HG03342 (cell line): ENCODE measurements around the gene FAT3.

Experiments used
- ATAC-seq: cut with Tn5 transposase; IDR thresholded peaks from one replicate; pipeline ENCODE4 v1.9.1; 2021; ENCODE audit warnings: mild to moderate bottlenecking, moderate library complexity; ENCODE audit not compliant: unreplicated experiment

FAT3 gene

DNA sequence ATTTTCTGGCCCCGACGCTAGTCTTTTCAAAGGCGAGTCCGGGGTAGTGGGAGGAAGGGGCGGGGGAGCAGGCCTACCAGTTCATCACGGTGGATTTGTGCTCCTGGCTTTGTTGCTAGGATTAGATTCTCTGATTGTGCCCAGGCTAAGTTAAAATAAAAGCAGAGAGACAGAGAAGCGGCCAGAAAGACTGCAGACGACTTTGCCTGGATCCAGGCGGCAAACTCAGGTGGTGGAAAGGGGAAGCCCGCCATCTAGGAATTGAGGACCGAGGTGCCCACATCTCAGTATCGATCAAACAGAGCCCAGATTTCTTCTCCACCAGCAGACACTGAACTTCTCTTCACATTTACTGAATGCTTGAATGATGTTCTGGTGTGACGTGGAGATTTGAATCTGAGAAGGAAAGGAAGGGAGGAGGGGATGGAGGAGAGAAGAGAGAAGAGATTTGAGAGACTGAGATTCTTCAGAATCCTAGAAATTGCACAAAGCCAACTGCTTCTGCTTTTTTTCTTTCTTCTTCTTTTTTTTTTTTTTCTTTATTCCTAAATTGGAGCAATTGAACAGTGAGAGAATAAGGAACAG is 2.7 kb downstream of the FAT3 start:
- ATAC-seq = no peak

DNA sequence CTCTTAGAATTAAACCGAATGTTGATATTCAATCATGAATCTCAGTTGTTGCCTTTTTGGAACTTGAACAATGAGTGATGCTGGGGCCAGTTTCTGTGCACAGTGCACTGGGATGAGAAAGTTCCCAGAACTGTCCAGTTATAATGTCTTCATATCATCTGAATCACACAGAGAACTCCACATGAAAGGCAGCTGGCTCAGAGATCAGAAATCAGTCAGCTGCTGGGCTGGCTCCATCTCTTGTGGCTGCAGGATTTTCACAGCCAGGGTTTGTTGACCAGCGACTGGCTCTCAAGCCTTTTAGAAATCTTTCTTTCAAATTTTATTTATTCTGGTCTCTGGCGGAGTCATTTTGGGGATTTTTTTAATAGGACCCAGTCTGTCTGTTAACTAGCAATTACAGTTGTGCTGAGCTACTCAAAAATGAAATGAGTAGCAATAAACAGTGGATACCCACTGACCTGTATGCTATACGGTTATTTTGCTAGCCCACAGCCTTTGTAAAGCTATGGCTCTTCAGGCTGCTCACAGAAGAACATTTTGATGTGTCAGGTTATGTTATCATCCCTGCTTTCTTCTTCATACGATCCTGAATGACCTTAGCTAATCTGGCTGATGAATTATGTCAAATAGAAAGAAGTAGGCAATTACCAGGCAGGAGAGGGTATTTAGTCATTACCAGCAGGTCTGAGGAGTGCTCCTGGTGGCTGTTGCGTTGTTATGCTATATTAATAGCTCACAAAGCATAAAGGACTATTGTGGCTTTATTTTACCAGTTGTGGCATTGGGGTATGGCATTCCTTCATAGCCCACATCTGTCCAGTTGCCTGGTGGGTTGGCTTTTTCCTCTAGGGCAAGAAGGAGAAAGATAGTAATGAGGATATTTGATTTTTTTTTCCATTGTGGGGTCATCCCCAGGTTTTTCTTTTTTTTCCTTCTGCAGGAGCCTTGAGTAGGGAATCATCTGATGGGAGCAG is 3.6 kb downstream of the FAT3 start:
- no peak for ATAC-seq

DNA sequence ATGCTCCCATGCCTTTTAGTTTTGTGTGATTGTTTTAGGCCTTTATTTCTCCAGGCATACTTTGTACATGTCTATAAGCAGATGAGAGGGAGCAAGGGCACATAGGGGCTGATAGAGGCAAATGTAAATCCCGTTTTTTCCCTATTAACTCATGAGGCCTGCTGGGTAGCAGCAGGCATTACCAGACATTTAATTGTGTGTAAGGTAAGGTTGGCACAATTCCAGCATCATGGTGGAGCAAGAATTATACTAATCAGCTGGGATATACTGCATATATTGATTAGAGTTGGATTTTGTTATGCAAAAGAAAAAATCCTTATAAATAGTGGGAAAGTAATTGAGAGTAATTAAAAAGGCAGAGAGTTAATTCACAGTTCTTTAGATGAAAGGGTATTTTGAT is 12.2 kb downstream of the FAT3 start:
- ATAC-seq = no peak

DNA sequence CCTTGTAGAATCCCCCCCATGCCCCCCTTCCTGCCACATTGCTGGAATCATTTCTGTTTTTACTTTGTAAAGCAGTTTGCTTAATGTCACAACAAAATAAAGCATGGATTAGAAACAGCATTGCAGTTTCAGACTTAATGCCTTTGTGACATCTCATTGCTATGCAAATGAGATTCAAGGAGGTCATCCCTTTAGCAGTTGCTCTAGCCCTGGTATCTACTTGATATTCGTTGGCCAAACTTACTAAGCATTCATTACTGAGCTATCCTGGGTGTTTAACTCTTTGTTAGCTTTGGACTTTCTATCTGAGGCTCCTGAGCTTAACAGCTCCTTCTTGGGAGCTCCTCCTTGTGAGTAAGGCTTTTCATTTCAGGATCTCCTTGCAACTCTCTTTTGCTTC is 16.3 kb downstream of the FAT3 start:
- no peak for ATAC-seq

- no peak for ATAC-seq
Observed at GRCh38 chr11:92245700-92246271, 21.2 kb downstream of the FAT3 start.

GRCh38 chr11:92246630-92247029 is 22.0 kb downstream of the FAT3 start:
- no peak for ATAC-seq

GRCh38 chr11:92249156-92249753 is 24.6 kb downstream of the FAT3 start:
- no peak for ATAC-seq

- no peak for ATAC-seq
Observed at GRCh38 chr11:92251980-92252379, 27.4 kb downstream of the FAT3 start.

DNA sequence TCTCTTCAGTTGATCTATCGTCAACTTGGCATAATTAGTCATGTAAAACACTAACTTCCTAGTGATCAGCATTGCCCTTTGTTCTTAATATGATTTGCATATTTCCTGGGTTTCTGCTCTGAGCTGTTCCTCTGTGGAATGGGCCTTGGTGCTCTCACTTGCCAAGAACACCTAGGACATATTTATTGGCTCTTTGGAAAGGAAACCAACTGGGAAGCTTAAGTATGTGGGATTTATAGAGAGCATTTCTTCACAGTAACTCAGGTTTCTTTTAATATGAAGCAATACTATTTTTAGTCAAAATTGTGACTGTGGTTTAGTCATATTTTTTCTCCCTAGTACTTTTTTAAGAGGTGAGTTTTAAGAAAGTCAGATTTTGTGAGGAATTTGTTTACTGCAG is 28.8 kb downstream of the FAT3 start:
- ATAC-seq = no peak

DNA sequence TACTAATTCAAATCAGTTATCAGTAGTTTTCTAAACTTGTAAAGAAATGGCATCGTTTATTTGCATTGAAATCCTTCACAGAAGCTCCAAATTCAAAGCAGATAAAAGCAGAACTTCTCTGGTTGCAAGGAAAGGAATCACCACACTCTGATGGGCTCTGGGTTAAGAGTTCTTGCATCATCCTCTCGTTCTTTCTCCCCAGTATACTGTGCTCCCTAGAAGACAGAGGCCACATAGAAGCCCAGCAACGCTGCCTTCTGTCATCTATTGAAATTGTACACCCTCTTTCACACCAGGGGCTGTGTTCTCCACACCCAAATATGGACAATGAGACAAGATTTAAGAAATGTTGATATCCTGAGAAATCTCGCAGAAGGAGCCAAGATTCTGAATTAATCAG is 29.3 kb downstream of the FAT3 start:
- no peak for ATAC-seq

GRCh38 chr11:92257536-92257935 is 32.9 kb downstream of the FAT3 start:
- no peak for ATAC-seq

- ATAC-seq = no peak
Observed at GRCh38 chr11:92259861-92260260, 35.2 kb downstream of the FAT3 start.

- ATAC-seq = no peak
Observed at GRCh38 chr11:92264350-92264749, 39.7 kb downstream of the FAT3 start.

GRCh38 chr11:92266806-92267205 is 42.2 kb downstream of the FAT3 start:
- ATAC-seq = no peak

- ATAC-seq = no peak
Observed at GRCh38 chr11:92267278-92267677, 42.7 kb downstream of the FAT3 start.

GRCh38 chr11:92267968-92268367 is 43.4 kb downstream of the FAT3 start:
- no peak for ATAC-seq

DNA sequence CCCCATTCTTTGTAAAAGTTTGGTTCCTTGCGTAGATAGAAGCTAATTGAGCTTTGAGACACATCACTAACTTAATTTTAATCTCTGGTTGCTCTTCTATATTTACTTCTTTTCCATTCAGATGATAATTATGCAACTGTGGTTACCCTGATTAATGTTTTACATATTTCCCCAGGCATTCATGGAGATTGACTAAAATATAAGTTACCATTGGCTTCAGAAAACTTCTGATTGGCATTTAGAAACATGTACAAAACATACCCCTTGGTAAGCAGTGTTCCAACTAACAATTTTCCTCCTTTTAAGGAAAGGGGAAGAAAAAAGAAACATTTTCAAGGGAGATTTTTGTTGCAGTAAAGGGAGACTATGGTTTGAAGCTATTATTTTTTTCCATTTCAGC is 43.9 kb downstream of the FAT3 start:
- ATAC-seq = no peak

DNA sequence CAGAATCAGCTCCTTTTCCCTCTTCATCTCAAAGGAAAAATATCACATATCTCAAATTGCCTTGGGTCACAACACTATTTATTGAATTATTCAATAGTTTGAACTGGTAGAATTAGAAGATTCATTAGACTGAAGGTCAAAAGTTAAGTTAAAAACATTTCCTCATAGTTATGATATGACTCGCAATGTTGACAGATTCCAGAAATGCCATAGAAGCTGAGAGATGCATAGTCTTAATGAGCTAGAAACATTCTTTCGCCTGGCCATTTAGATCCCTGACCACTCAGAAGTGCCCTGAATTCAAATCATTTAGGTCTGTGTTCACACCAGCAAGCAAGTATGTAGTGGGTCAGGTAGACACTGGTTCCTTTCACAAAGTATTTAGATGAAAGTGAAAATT is 44.4 kb downstream of the FAT3 start:
- ATAC-seq = no peak

DNA sequence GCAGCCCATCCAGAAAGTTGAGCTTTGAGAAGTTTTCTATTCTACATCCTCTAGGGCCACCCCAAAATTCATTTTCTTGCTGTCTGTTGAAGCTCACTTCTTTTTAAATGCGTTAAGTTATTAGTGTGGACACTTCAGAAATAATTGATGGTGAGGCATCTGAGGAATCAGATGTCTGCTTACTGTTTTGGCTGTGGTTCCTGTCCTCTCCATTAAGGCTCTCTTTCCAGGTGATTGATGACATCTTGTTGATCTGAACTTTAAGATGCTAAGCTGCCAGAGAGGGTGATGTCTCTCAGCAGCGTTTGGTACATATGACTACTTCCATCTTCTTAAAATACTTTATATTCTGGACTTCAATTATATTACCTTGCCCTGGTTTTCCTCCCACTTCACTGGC is 45.2 kb downstream of the FAT3 start:
- no peak for ATAC-seq

- ATAC-seq = no peak
Observed at GRCh38 chr11:92272651-92273050, 48.0 kb downstream of the FAT3 start.
